Mammary epithelial cell (primary cell): Measurements from ENCODE around the gene TMEM187.

Experiments used
- EZH2 ChIP-seq: IDR thresholded peaks from 2 replicates; pipeline ENCODE4 v1.6.1; 2012; ENCODE audit warnings: low read length, inconsistent platforms, borderline replicate concordance
- TF ChIP-seq, protein P1 (sequence below), 2 donors: IDR thresholded peaks in 1 of 2; conservative IDR thresholded peaks in 1 of 2; 2 replicates each; pipeline ENCODE4 v1.5.1; 2011 to 2012; ENCODE audit warnings: inconsistent platforms in 2 of 2, low read length in 2 of 2, mild to moderate bottlenecking in 2 of 2, control low read depth in 1 of 2, low read depth in 1 of 2; ENCODE audit not compliant: insufficient read depth in 1 of 2; ENCODE audit errors: extremely low read depth in 1 of 2

GRCh38 chrX:154016366-154017076 is 44.0 kb downstream of the TMEM187 start:
- TF ChIP-seq, protein P1, sequence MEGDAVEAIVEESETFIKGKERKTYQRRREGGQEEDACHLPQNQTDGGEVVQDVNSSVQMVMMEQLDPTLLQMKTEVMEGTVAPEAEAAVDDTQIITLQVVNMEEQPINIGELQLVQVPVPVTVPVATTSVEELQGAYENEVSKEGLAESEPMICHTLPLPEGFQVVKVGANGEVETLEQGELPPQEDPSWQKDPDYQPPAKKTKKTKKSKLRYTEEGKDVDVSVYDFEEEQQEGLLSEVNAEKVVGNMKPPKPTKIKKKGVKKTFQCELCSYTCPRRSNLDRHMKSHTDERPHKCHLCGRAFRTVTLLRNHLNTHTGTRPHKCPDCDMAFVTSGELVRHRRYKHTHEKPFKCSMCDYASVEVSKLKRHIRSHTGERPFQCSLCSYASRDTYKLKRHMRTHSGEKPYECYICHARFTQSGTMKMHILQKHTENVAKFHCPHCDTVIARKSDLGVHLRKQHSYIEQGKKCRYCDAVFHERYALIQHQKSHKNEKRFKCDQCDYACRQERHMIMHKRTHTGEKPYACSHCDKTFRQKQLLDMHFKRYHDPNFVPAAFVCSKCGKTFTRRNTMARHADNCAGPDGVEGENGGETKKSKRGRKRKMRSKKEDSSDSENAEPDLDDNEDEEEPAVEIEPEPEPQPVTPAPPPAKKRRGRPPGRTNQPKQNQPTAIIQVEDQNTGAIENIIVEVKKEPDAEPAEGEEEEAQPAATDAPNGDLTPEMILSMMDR (conservative IDR thresholded peaks at IDR 0.05 in 1 of 2, IDR thresholded peaks at IDR 0.05 in 1 of 2; ENCODE audit: extremely low read depth in 1 of 2, insufficient read depth in 1 of 2, low read depth in 1 of 2, low read length in 2 of 2) = no peak
- TF ChIP-seq EZH2 = no peak
